NCI-H2171 (cell line): ENCODE data around the gene DHX40.
"Not testable (repeated sequence)": the region's sequence is repeated elsewhere in the genome, so short reads cannot be mapped to it uniquely, and the experiment has no call there.

Source experiments
- DNase-seq: peaks from one replicate; lab custom pipeline; 2025; lab: John Stamatoyannopoulos, UW

The DHX40 gene

DNA sequence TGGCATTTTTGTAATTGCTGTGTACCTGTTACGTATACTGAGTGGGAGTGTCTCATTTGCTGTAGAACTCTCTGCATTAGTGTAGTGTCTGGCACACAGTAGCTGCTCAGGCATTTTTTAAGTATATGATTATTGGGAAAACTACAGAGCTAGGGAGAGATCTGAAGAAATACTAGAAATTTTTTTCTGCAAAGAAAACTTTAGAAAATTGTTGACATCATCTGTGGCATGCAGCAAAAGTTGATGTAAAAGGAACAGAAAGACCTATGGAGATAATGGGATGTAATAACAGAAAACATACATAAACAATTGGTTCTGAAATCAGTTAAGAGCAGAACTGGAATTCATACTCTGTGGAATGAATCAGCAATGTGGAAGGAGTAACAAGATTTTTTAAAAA, 65.9 kb downstream of the DHX40 start:
- no peak for DNase-seq

DNA sequence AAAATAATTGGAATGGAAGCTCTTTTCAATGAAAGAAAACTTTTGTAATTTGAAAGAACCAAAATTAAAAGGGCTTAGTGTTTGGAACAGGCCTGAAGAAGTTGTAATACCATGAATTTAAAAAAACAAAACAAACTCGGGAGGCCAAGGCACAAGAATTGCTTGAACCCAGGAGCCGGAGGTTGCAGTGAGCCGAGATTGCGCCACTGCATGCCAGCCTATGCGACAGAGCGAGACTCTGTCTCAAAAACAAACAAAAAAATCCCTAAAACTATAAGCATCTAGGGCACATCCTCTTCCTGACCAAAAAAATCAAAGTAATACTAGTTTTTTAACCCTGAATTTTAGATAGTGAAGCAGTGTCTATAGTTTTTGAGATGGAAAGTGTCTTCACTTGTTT, 67.0 kb downstream of the DHX40 start:
- DNase-seq, result no peak

DNA sequence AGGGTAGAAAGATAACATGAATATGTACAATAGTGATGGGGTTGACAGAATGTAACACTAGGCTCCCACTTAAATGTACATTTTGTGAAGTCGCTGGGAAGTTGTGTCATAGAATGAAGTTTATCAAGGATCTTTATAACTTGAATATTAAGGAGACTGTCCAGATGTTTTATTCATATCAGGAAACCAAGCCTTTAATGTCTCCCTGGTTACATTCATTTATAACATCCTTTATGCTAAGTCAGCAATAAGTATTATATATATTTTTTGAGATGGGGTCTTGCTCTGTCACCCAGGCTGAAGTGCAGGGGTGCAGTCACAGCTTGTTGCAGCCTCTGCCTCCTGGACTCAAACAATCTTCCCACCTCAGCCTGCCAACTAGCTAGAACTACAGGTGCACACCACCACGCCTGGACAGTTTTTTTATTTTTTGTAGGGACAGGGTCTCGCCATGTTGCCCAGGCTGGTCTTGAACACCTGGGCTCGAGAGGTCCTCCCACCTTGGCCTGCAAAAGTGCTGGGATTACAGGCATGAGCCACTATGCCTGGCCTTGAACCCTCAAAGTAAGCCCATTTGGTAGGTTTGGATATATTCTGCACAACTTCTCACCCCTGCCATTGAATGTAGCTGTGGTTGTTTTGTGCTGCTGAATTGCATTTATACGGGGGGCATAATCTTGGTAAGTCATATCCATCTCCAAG, 68.4 kb downstream of the DHX40 start:
- no peak for DNase-seq

DNA sequence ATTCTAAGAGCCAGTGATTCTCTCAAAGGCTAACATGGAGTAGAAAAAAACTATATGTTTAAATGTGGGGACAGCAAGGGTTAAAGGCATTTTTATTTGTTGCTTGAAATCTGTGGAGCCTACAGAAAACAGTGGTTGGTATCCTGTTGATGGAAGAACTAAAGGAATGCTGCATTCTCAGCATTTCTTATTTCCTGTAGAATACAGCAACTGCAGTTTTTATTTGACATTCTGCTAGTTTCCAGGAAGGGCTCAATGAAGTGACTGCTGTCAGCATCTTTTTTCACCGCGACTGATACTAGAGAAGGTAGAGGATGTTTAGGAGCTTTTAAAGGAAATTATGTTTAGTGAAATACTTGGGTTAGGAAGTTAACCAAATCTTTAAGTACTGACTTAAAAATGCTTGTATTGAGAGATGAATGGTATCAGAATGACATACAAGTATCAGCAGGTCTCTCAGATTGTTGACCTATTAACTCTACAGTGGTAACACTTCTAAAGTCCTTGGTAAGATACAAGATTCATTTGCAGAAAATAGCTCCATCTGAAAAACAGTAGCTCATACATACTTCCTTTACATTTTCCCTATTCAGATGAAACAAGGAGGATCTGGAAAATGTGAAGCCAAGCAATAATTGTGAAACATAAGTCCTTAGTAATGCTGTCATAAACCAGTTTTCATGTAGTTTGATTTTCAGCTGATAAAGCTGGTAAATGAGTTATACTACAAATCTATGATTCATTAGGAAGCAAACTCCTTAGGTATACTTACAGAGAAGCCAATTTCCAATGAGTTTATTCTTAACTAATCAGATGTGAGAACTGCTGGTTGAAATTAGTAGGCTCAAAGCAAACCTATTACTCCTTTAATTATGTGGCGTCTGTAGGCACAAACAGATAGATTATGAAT, 69.5 kb downstream of the DHX40 start:
- DNase-seq, result no peak

DNA sequence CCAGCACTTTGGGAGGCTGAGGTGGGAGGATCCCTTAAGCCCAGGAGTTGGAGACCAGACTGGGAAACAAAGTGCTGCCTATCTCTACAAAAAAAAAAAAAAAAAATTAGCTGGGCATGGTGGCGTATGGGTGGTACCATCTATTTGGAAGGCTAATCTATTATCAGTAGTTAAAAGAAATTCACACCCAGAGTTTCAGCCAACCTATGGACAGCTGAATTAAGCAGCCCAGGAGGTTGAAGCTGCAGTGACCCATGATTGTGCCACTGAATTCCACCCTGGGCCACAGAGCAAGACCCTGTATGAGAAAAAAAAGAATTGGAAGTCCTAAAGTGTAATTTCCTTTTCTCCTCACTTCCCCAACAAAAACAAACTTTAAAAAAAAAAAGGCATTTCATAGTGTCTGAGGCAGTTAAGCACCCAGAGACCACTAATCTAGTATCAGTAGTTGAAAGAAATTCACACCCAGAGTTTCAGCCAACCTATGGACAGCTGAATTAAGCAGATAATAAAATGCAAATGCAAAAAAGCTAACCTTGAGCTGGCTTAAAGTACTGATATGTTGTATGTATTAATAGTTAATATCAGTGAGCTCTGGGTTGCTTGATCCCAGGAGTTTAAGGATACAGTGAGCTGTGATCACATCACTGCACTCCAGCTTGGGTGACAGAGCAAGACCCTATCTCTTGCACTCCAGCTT, 72.4 kb downstream of the DHX40 start:
- no peak for DNase-seq

DNA sequence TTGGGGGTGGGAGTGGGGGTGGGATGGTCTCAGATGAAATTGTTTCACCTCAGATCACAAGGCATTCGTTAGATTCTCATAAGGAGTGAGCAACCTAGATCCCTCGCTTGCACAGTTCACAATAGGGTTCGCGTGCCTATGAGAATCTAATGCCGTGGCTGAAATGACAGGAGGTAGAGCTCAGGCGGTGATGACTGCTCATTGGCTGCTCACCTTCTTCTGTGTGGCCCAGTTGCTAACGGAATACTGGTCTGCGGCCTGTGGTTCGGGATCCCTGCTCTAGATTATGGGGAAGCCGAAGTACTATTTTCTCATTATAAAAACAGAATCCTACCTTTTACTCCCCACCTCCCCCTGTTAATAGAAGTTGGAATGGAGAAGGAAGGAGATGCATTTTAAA, 73.1 kb downstream of the DHX40 start:
- DNase-seq, result no peak

DNA sequence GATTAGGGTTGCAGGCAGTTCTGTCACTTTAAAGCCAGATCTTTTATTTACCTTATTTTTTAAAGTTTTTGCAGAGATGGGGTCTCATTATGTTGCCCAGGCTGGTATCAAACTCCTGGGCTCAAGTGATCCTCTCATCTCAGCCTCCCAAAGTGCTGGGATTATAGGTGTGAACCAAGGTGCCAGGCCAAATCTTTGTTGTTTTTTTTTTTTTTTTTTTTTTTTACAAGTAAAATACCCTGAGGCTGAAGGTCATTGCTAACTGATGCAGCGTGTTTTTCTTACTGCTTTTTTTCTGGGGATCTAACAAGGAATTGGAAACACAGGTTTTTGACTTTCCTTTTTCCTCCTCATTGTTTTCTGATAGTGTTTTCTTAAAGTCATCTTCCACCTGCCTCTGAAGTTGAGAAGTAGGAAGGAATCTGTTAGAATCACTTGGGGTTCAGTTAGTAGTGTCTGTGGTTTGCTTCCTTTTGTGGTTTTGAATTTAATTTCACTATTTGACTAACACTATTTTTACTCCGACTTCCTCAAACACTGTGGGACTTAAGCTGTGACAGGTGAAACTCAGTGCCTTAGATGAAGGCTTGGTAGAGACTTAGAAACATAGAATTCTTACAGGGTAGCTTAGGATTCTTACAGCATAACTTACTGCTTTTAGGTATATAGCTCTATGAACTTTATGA, 76.5 kb downstream of the DHX40 start:
- DNase-seq, result no peak

DNA sequence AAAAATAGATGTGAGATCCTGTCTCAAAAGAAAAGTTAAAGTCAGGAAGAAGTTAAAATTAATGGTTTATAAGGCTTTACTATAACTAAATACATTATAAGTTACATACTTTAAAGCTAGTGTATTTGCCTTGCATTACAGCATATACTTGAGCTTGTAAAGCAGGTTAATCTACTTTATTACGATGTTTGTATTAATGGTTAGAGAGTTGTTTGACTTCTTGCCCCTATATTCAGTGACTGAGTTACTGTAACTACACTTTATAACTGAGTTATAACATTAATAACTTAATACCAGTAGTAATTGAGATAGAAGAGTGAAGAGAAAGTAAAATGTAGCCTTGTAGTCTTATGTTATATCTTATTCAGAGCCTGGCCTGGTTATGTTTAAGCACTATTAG, 77.2 kb downstream of the DHX40 start:
- no peak for DNase-seq

DNA sequence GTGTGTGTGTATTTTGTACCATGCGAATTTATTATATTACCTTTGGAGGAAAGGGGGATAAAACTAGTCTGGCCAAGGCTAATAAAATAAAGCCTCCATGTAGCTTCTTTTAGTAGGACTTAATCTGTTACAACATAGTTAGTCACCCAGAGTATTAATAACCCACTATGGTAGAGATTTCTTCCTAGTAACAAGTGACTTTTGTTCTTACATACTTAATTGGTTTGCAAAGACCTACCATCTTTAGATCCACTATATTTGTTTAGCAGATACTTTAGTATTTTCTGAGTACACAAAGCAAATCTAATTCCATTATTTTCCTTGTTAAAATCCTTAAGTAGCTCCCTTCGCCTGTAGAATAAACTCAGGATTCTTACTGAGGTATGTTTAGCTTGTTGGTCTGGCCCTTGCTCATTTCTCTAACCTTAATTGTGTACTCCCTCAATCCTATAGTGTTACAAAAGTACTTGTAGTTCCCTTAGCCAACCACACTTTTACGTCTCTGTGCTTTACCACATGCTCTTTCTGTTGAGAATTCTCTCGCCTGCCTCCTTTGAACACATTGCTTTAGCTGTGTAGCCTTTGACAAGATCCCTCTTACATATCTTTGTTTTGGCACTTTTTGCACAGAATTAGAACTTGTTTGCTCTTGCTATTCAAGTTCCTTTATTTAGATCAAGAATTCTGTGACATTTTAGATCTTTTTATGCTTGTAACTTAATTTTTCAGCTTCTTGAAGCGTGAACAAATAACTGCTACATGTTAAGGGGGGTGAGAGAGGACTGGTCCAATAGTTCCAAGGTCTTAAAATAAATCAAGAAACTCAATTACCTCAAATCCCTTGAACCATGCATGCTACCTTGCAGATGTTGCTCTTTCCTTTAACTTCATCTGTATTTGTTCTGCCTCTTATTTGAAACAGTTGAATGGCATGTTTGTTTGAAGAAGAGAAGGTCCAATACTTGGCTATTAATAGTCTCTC, 78.0 kb downstream of the DHX40 start:
- no peak for DNase-seq

DNA sequence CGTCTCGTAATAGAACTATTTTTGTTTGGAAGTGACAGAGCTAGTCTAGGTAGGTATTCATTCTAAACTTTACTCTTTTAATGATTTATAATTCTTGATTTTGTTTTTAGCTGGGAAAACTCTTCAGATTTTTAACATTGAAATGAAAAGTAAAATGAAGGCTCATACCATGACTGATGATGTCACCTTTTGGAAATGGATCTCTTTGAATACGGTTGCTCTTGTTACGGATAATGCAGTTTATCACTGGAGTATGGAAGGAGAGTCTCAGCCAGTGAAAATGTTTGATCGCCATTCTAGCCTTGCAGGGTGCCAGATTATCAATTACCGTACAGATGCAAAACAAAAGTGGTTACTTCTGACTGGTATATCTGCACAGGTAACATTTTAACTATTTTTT, 81.9 kb downstream of the DHX40 start:
- no peak for DNase-seq

DNA sequence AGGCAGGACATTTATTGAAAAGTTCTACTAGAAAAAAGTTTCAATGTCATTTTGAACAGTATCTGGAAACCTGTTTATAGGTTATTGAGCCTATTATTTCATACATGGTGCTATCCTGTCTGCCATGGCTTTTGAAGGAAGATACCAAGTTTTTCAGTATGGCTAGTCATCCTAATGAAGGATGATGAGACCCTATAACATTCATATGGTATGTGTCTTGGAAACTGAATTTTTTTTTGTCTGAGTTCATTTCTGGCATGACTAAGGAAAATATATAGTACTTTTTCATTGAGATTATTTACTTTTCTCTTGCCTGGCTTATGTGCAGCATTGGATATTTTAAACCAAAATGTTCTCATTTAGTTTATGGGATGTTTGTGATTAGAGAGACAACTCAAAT, 84.5 kb downstream of the DHX40 start:
- no peak for DNase-seq

DNA sequence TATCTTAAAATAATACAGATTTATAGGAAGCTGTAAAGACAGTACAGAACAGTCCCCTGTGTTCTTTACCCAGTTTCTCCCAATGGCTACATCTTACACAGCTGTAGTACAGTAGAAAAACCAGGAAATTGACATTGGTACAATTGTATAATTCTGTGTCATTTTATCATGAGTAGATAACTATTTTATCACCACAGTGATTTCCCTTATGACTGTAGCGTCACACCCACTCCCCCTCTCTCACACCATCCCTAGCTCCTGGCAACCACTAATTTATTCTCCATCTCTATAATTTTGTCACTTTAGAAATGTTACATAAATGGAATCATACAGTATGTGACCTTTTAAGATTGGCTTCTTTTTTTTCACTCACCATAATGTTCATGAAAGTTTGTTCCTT, 85.2 kb downstream of the DHX40 start:
- DNase-seq, result no peak

DNA sequence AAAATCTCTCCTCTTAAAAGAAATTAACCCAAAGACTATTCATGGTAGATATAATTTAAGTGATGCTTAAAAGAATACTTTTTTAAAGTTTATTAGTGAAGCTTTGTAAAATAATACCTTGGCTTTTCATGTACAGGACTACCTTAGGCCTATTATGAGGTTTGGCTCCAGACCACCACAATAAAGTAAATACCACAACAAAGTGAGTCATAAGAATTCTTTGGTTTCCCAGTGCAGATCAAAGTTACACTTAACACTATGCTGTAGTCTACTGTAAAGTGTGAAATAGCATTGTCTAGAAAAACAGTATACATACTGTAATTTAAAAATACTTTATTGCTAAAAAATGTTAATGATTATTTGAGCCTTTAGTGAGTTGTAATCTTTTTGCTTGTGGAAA, 85.9 kb downstream of the DHX40 start:
- DNase-seq, result no peak

DNA sequence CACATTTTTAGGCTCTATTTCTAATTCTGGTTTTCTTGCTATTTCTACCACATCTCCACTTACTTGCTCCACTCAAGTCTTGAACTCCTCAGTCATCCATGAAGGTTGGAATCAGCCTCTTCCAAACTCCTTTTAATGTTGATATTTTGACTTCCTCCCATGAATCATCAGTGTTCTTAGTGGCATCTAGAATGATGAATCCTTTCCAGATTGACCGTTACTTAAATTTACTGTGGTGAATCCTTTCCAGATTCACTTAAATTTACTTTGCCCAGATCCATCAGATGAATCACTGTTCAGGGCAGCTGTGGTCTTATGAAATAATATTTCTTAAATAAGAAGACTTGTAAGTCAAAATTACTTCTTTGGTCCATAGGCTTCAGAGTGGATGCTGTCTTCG, 86.7 kb downstream of the DHX40 start:
- no peak for DNase-seq

DNA sequence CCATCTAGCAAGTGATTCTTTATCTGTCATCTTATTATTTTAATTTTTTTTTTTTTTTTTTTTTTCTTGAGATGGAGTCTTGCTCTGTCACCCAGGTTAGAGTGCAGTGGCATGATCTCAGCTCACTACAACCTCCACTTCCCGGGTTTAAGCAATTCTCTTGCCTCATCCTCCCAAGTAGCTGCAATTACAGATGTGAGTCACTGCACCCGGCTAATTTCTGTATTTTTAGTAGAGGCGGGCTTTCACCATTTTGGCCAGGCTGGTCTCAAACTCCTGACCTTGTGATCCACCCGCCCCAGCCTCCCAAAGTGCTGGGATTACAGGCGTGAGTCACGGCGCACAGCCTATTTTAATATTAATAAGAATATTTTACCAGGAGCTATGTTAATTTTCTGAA, 91.2 kb downstream of the DHX40 start:
- not testable (repeated sequence) for DNase-seq
